ENCODE measurements around the gene ELMOD2. TPM values are rescaled to one million over a fixed set of nuclear protein-coding genes. Genes with fewer than 3 reads are reported as not detected.

ELMOD2 gene
- total RNA-seq, 1 experiment from 2014 or later: 20.9 TPM

- ATAC-seq (no peak), DNase-seq (ENCODE audit: low read depth, low spot score) (no peak)
- Histone ChIP-seq H3K27me3 (ENCODE audit: control insufficient read depth, insufficient read depth, low read length) (peaks cover 3% of the 10 kb centered on the region), H3K36me3 (ENCODE audit: control insufficient read depth, insufficient read depth, low read length) (no peaks in the 10 kb centered on the region), H3K9me3 (ENCODE audit: control insufficient read depth, insufficient read depth, low read depth, low read length) (no peaks in the 10 kb centered on the region), H3K4me3 (ENCODE audit: low read depth in 2 of 2, low read length in 2 of 2) (no peak overlapping the region), H3K27ac (ENCODE audit: low read length) (no peak overlapping the region), H3K4me1 (ENCODE audit: control insufficient read depth, insufficient read depth, low read length) (no peaks in the 10 kb centered on the region)
- BruUV-seq (replicated peaks): no TSS peak
- ChIA-PET POLR2A (no interaction called here), CTCF (no interaction called here)
- in situ Hi-C loops (cut with HindIII; ENCODE audit: low pct_unique_long_range_greater_than_20kb, low sequenced_read_pairs) (no loop called here), intact Hi-C loops (cut with micrococcal nuclease; ENCODE audit: unreplicated experiment) (no loop called here)
- TF ChIP-seq POLR2AphosphoS5 (IDR thresholded peaks at IDR 0.05; ENCODE audit: low read depth, low read length): no peak
- TF ChIP-seq SIN3A (IDR thresholded peaks at IDR 0.05; ENCODE audit: borderline replicate concordance, insufficient read depth, low read depth, low read length): no peak
- TF ChIP-seq CTCF (IDR thresholded peaks at IDR 0.05): no peak
- no peak for TF ChIP-seq TCF7L2 (IDR thresholded peaks at IDR 0.05; ENCODE audit: low read depth, low read length)
- no peak for TF ChIP-seq REST (IDR thresholded peaks at IDR 0.05; ENCODE audit: insufficient read depth in 1 of 2, low read depth in 2 of 2, low read length in 1 of 2)
Observed at GRCh38 chr4:140584439-140584838, 60.5 kb downstream of the ELMOD2 start.

GRCh38 chr4:140595065-140595464 lies 71.1 kb downstream of the ELMOD2 start:
- BruUV-seq (replicated peaks): no TSS peak
- Histone ChIP-seq H3K27me3 (ENCODE audit: control insufficient read depth, insufficient read depth, low read length) (0 out of 2 replicates have a peak, but pooled peaks cover 2% of the 10 kb centered on the region), H3K36me3 (ENCODE audit: control insufficient read depth, insufficient read depth, low read length) (no peaks in the 10 kb centered on the region), H3K4me3 (ENCODE audit: low read depth in 2 of 2, low read length in 2 of 2) (no peak overlapping the region), H3K9me3 (ENCODE audit: control insufficient read depth, insufficient read depth, low read depth, low read length) (no peaks in the 10 kb centered on the region), H3K4me1 (ENCODE audit: control insufficient read depth, insufficient read depth, low read length) (no peaks in the 10 kb centered on the region), H3K27ac (ENCODE audit: low read length) (no peak overlapping the region)
- in situ Hi-C loops (cut with HindIII; ENCODE audit: low pct_unique_long_range_greater_than_20kb, low sequenced_read_pairs): no loop called here
- CTCF ChIA-PET: no interaction called here
- DNase-seq (ENCODE audit: low read depth, low spot score): no peak
- intact Hi-C loops (cut with micrococcal nuclease; ENCODE audit: unreplicated experiment): no loop called here
- ATAC-seq: no peak
- TF ChIP-seq CTCF (IDR thresholded peaks at IDR 0.05) (peak; percentile 30), TCF7L2 (IDR thresholded peaks at IDR 0.05; ENCODE audit: low read depth, low read length) (no peak), POLR2AphosphoS5 (IDR thresholded peaks at IDR 0.05; ENCODE audit: low read depth, low read length) (no peak), REST (IDR thresholded peaks at IDR 0.05; ENCODE audit: insufficient read depth in 1 of 2, low read depth in 2 of 2, low read length in 1 of 2) (no peak), SIN3A (IDR thresholded peaks at IDR 0.05; ENCODE audit: borderline replicate concordance, insufficient read depth, low read depth, low read length) (no peak)
- POLR2A ChIA-PET: no interaction called here
